Medulla oblongata (tissue), 1 donor: ENCODE results near the gene AHRR.
"Not testable (repeated sequence)": the region's sequence is repeated elsewhere in the genome, so short reads cannot be mapped to it uniquely, and the experiment has no call there.

ENCODE experiments used
- DNase-seq: peaks from one replicate; pipeline ENCODE4 v3.0.0-alpha.2; 2015; ENCODE audit errors: extremely low spot score

The AHRR gene

DNA sequence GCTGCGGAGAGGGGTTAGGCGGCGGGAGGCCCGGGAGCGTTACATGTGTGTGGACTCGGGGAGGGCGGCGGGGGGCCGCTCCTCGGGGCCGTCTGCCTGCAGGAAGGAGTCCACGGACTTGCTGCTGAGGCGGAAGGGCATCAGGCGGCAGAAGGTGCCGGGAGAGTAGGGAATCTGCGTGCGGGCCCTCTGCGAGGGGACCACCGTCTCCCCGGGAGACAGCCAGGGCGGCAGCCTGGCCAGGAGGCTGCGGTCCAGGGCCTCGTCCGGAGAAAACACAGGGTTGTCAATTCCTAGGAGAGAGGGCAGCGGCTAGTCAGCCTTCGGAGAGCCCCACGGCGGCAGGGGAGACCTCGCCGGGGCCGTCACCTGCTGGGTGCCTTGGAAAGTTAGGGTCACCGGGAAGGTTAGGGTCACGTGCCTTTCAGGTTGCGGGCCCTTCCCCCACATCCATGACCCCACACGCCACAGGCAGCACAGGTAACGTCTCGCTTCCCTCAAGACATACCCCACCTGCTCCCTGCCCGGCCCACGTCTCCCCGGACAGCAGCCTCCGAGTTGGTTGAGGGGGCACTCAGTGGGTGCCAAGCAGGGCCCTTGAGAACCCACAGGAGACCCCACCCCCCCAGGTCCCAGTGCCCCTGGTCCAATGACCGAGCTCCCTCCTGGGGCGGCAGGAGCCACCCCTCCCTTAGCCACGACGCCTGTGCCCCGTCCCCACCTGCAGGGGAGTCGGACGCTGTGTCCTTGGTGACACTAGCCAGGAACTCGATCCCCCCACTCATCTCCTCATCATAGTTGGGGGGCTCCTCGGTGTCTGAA lies 153.5 kb downstream of the AHRR start:
- no peak for DNase-seq

GRCh38 chr5:475704-476101 lies 154.2 kb downstream of the AHRR start:
- DNase-seq: no peak

DNA sequence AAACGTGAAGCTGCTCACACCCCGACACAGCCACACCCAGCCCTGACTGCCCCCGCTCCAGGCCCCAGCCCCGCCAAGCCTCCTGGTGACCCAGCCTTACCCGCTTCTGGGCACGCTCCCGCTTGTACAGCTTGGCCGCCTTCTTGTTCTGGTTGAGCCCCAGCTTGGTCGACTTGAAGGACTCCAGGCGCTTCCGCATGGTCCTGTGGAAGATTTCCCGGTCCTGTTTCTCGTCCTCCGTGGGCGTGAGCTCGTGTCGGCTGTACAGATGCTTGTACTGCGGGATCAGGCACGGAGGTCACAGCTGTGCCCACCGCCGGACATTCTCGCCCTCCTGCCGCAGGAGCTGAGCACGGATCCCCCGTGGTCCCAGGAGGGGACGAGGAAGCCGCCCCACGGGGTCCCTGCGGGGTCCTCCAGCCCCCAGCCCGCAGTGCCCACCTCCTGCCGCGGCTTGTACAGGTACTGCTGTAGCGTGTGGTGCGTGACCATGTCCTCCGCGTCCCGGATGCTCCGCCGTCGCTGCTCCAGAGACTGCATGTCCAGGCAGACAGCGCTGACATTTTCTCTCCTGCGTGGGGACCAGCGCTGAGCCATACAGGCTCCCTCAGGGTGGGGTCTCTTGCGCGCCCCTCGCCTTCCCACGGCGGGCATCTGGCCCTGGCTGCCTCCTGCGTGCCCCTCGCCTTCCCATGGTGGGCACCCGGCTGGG lies 154.7 kb downstream of the AHRR start:
- DNase-seq: no peak

DNA sequence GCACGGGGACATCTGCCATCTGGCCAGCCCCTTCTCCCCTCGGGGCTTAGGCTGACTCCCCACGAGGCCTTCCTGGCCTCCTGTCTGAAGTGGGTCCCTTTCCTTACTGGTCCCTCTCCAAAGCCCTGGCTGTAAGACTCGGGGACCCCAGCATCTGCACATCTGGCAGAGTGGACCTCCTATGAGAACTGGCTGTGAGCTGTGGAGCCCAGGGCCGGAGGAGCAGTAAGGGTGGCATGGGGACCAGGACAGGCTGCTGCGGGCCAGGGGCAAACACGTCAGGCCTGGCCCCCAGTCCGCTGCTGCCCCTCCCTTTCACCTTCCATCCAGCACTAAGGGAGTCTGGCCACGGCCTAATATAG lies 155.3 kb downstream of the AHRR start:
- no peak for DNase-seq

- DNase-seq: no peak
Observed at GRCh38 chr5:477247-477646, 155.7 kb downstream of the AHRR start.

GRCh38 chr5:477871-478270 lies 156.4 kb downstream of the AHRR start:
- DNase-seq: no peak

DNA sequence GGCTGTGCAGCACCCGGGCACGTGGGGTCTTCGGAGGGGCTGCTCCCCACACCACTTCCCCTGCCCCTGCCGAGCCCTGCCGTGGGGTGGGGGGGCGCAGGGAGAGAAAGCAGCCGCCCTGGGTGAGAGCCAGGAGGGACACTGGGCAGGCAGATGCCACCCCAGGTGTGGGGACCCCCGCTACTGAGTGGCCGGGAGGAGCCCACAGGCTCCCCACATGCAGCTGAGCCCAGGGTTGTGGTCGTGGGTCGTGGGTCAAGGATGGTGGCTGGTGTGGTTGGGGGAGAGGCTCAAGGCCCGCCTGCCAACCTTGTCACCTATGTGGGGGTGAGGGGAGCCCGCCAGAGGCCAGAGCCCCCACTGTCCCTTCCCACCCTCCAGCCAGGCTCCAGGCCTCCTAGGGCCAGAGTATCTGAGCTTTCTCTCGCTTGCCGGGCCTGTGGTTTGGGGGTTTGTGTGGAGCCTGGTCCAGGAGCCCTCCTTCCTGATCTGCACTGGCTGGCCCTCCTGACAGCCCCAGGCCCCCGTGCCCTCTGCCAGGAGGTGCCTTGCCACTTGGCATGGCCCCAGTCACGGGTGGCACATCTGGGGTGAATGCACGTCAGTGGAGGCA lies 157.0 kb downstream of the AHRR start:
- no peak for DNase-seq

DNA sequence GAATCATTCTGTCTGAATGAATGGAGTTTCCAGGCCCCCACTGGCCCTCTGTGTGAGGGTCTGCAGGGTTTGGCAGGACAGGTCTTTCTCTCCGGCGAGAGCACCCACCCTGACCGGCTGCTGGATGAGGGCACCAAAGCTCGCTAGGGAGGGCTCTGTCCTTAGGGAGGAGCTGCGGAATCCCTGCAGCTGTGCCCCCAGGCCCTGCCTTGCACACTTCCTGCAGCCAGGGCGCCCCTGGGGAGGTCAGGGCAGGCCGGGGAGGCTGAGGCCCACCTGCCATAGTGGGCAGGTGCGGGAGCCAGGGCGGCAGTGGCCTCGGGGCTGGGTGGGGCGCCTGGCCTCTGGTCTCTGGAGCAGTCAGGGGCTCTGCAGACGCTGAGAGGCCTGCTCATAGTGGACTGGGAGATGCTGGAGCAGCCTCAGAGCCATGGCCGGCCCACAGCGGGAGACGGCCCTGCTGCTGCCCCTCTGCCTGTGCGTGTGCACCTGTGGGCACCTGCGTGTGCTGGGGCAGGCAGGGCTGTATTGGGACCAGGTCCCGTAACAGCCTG lies 157.5 kb downstream of the AHRR start:
- DNase-seq: no peak

GRCh38 chr5:479566-480319 lies 158.2 kb downstream of the AHRR start:
- DNase-seq: no peak

DNA sequence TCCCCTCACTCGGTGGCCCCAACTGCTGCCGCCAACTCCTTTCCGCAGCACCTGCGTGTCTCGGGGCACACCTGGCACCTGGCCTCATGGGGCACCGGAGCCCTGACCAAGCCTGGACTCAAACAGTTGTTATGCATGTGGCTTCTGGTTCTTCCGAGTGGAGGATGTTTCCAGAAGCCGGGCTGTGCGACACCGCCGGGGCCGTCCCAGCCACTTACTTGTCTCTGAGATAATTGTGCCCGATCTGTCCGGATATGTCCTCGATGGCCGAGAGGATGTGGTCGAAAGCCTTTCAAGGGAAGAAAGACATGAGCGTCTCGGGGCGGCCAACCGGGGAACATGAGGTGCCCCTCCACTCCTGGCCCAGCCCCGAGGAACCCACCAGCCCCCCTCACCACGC lies 159.8 kb downstream of the AHRR start:
- DNase-seq: no peak

GRCh38 chr5:482021-482420 lies 160.5 kb downstream of the AHRR start:
- no peak for DNase-seq

- DNase-seq: no peak
Observed at GRCh38 chr5:482506-482905, 161.0 kb downstream of the AHRR start.

DNA sequence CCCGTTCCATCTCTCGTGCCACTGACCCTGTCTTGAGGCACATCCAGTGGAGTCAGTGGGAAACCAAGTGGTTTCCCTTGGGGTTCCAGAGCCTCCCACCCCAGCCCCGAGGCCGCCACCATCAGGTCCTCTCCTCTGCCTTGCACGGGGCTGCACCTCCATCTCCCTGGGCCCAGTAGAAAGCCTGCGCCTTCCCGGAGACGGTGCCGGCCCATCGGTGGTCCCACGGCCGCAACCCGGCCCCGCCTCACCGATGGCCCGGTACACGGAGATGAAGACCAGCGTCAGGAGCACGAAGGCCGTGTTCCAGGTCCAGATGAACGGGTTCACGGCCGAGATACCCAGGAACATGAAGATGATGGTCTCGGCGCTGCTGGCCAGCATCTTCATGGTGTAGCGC lies 161.5 kb downstream of the AHRR start:
- no peak for DNase-seq

GRCh38 chr5:483434-484140 lies 162.1 kb downstream of the AHRR start:
- no peak for DNase-seq

- DNase-seq: no peak
Observed at GRCh38 chr5:484556-484955, 163.0 kb downstream of the AHRR start.

- no peak for DNase-seq
Observed at GRCh38 chr5:485113-485945, 163.8 kb downstream of the AHRR start.

- no peak for DNase-seq
Observed at GRCh38 chr5:485946-486491, 164.5 kb downstream of the AHRR start.

DNA sequence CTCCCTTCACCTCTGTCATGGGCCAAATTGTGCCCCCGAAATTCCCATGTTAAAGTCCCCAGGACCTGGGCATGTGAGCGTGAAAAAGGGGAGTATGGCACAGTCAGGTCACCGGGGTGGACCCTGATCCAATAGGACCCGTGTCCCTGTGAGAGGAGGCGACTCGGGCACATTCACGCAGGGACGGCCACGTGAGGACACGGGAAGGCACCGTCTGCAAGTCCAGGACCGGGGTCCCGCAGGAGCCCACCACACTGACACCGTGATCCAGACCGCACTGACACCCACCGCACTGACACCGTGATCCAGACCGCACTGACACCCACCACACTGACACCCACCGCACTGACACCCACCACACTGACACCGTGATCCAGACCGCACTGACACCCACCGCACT lies 165.1 kb downstream of the AHRR start:
- DNase-seq: not testable (repeated sequence)
